Stimulated activated CD8-positive, alpha-beta memory T cell treated with anti-CD3 and anti-CD28 coated beads, Interleukin-15, amount 100 ng/mL, for 48 hours (primary cell): ENCODE results near the gene POLR2A.

Experiments used
- DNase-seq, 2 donors: peaks; one replicate each; pipeline ENCODE4 v3.0.0-alpha.2; 2020; ENCODE audit warnings: low read depth in 2 of 2

The POLR2A gene

DNA sequence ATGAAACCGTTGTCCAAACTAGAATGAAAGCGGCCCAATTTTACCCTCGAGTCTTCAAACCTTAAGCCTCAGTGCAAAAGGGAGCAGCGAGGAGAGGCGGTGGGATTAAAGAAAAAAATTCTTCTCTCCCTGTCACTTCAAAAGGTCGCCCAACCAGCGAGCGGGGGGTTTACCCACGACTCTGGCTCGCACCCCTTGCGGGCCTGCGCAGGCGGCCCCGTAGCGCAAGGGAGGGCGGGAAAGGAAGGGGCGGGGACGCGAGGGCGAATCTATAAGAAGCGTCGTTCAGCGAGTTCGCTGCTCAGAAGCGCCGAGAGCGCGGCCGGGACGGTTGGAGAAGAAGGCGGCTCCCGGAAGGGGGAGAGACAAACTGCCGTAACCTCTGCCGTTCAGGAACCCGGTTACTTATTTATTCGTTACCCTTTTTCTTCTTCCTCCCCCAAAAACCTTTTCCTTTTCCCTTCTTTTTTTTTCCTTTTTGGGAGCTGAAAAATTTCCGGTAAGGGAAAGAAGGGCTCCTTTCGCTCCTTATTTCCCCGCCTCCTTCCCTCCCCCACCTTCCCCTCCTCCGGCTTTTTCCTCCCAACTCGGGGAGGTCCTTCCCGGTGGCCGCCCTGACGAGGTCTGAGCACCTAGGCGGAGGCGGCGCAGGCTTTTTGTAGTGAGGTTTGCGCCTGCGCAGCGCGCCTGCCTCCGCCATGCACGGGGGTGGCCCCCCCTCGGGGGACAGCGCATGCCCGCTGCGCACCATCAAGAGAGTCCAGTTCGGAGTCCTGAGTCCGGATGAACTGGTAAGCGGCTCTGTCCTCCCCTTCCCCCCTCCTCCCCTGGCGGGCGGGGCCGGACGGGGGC lies at the start of gene POLR2A:
Gene POLR2A, plus strand, starts transcription at position 300 of the 852 bp plus-strand sequence.
- DNase-seq, result peak; percentile 94

DNA sequence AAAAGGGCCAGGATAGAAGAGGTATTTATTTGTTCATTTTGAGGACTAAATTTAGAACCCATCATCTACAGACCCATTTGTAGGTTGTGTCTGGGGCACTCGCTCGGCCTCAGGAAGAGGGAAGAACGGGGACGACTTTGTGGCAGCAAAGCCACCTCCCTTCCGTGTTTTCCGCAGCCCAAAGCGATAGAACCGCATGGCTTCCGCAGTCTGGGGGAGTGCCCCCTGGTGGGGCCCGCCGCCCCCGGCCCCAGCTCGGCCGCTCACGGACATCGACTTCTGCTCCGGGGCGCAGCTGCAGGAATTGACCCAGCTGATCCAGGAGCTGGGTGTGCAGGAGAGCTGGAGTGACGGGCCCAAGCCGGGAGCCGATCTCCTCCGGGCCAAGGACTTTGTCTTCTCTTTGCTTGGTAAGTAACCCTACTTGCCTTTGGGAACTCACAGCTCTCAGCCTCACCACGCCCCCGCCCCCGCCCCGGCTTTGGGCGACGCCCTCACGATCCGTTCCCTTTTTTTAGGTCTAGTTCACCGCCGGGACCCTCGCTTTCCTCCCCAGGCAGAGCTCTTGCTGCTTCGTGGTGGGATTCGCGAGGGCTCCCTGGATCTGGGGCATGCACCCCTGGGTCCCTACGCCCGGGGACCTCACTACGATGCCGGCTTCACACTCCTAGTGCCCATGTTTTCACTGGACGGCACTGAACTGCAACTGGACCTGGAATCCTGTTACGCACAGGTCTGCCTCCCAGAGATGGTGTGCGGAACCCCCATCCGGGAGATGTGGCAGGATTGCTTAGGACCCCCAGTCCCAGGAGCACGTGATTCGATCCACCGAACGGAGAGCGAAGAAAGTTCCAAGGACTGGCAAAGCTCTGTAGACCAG lies 48.2 kb upstream of the POLR2A start:
- peak in 1 of 2 donors; percentile 42 for DNase-seq

DNA sequence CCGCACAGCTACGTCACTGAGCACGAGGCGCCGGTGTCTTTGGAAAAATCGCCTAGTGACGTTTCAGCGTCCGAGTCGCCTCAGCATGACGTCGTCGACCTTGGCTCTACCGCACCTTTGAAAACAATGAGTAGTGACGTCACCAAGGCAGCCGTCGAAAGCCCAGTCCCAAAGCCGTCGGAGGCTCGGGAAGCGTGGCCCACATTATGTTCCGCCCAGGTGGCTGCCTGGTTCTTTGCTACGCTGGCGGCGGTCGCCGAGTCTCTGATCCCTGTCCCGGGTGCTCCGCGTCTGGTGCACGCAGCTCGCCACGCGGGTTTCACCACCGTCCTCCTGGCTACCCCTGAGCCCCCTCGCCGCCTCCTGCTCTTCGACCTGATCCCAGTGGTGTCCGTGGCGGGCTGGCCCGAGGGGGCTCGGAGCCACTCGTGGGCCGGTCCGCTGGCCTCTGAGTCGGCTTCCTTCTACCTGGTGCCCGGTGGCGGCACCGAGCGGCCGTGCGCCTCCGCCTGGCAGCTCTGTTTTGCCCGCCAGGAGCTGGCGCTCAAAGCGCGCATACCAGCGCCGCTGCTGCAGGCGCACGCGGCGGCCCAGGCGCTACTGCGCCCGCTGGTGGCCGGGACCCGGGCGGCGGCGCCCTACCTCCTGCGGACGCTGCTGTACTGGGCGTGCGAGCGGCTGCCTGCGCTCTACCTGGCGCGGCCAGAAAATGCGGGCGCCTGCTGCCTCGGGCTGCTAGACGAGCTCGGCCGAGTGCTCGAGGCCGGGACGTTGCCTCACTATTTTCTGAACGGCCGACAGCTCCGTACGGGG lies 47.4 kb upstream of the POLR2A start:
- DNase-seq, result peak; percentile 77 to 83

- no peak for DNase-seq
Observed at GRCh38 chr17:7437369-7437863, 46.8 kb upstream of the POLR2A start.

DNA sequence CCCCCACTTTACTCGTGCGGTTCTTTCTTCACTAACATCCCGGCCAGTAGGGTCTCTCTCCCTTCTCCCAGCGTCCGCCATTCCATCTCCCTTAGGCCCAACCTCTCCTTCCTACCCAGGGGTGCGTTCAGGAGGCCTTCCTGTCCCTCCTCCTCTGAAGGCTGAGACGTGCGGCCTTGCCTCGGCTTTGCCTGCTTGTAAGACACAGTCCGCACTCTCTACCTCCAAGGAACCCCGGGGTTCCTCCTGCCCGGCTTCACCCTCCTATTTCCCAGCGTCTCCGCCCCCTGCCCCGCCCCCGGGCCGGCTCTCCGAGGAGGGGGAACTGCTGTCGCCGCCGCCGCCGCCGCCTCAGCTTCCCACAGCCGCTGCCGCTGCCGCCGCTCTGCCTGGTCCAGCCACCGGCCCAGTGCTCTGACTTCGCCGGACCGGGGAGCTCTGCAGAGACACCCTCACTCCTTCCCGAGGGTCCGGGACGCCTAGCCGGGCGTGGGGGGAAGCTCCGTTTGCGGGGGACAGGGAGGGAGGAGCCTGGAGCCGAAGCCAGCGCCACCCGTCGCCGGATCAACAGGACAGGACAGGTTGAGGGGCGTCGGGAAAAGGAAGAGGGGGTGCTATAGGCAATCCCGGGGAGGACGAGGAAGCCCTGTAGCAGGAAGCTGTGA lies 46.1 kb upstream of the POLR2A start:
- no peak for DNase-seq

DNA sequence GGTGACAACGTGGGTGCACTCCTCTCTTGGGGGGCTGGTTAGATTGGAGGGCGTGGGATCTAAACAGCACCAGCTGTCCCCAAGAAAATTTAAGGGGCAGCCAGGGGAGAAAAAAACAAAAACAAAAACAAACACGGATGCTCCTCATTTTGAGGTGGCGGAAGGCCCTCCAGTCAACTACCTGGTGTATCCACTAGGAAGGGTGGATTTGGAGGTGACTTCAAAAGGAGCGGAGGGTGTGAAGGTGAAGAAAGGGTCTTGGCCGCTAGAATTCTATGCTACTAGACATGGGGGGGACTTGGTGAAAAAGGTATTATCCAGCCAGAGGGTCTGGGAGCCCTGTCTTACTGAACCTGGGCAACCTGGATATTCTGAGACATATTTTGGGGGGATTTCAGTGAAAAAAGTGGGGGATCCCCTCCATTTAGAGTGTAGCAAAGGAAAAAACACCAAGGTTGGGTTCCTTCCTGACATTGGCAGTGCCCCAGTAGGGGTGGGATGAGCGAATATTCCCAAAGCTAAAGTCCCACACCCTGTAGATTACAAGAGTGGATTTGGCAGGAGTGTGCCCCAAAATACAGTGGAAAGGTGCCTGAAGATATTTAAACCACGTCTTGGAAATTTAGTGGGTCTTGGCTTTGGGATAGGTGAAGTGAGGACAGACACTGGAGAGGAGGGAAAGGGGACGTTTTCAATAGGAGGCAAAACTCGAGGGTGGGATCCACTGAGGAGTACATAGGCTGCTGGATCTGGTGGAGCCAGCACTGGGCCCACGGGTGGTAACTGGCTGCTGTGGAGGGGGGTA lies 45.3 kb upstream of the POLR2A start:
- DNase-seq, result no peak

DNA sequence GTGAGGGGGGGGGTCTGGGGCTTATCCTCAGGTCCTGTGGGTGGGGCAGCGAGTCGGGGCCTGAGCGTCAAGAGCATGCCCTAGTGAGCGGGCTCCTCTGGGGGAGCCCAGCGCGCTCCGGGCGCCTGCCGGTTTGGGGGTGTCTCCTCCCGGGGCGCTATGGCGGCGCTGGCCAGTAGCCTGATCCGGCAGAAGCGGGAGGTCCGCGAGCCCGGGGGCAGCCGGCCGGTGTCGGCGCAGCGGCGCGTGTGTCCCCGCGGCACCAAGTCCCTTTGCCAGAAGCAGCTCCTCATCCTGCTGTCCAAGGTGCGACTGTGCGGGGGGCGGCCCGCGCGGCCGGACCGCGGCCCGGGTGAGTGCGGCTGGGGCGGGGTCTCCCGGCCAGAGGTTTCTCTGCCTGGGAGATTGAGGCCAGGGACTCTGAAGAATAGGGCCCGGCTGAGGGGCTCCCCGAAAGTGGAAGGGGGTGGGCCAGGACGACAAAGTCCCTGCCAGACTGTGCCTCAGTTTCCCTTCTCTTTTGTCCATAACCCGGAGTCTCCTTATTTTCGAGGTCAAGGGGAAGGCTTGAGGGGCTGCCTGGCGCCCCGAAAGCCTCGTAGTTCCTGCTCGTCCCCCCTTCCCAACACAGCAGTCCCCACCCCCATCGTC lies 44.6 kb upstream of the POLR2A start, which contains the start of gene FGF11:
Gene FGF11, plus strand, starts transcription at position 51 of the 651 bp plus-strand sequence. Its CDS starts 109 bp downstream, at position 160.
- no peak for DNase-seq

GRCh38 chr17:7440113-7440833 lies 43.9 kb upstream of the POLR2A start:
- DNase-seq, result no peak

GRCh38 chr17:7440834-7441195 lies 43.4 kb upstream of the POLR2A start:
- no peak for DNase-seq

DNA sequence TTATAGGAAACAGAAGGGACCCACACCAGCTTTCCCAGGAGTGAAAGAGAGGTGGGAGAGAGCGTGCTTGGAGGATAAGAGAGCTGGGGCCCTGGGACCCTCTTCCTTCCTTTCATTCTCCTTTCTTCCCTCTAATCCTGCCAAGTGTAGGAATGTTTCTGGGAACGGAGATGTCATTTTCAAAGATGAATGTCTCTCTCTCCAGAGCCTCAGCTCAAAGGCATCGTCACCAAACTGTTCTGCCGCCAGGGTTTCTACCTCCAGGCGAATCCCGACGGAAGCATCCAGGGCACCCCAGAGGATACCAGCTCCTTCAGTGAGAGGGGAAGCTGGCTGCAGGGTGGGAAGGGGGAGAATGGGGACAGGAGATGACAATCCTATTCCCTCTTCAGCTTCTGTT lies 42.9 kb upstream of the POLR2A start:
- no peak for DNase-seq

- no peak for DNase-seq
Observed at GRCh38 chr17:7442142-7442541, 42.0 kb upstream of the POLR2A start.

GRCh38 chr17:7443499-7444485 lies 40.4 kb upstream of the POLR2A start:
- DNase-seq, result no peak

GRCh38 chr17:7444682-7445618 lies 39.2 kb upstream of the POLR2A start, which contains the start of gene CHRNB1:
Gene CHRNB1, plus strand, starts transcription at chr17:7445061. Its CDS starts 67 bp downstream, at chr17:7445128.
- no peak for DNase-seq

DNA sequence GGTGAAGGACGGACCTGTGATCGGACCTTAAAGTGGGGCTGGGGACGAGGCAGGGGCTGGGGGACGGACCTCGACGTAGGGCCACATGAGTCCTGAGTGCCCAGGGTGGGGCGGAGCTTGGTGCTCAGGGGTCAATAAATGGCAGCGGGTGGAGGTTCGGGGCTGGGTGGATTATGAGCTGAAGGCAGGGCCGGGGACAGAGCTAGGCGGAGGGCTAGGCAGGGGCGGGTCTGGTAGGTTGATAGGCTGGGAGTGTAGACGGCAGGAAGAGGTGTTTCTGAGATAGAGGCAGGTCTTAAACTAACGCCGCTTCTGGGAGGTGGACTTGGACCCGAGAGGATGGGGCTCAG lies 38.6 kb upstream of the POLR2A start:
- DNase-seq, result no peak

- no peak for DNase-seq
Observed at GRCh38 chr17:7448461-7448860, 35.7 kb upstream of the POLR2A start.

DNA sequence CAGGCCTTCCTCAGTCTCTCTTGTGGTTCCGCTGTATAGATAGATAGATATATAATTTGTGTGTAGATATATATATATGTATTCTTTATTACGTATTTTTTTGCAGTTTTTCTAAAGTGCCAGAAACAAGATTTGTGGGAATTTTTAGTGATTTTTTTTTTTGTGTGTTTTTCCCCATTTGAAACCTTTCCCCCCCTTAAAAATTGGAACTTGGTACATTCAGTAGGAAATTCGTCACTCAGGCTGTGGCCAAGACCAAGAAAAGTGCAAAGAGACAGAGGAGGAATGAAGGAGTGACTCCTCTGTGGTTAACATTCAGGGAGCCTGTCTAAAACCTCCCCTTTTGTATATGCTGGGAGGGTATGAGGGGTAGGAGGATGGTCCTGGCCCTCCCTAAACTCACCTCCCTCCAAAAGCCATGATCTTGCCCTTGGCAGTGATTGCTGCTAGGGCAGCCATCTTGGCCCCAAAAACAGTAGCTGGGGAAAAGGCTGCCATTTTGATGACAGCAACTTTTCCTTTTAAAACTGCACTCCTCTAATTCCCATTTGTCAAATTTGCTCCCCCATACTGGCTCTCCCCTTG lies 24.1 kb upstream of the POLR2A start:
- DNase-seq, result no peak
